ENCODE results near the gene HEPHL1. TPM values are rescaled to one million over a fixed set of nuclear protein-coding genes. Genes with fewer than 3 reads are reported as not detected.

Gene HEPHL1
- total and polyA plus RNA-seq, 5 donors from 2014 or later, result not detected

DNA sequence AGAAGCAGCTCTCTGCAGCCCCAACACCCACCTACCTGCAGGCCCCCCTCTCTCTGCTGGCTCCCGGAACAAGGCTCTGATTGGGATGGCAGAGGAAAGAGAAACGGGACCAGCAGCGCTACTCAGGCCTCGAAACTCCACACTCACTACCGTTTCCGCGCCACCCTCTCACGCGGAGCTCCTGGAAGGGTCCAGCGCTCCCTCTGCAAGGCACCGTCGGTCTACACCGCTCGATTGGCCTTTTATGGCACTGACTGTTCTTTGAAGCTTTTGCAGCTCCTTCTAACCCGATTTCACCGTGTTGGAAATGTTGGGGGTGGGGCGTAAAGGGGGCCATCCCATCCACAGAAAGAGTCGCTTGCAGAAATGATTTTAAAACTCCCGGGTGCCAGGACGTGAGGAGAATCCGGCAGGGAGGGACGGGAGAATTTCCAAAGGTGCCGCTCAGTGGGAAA is 107.2 kb downstream of the HEPHL1 start:
- H3K4me1 ChIP-seq (ENCODE audit: control insufficient read depth, insufficient read depth, low read length, poor library complexity, severe bottlenecking), result peaks cover 43% of the 10 kb centered on the region
- H3K36me3 ChIP-seq (ENCODE audit: control insufficient read depth, insufficient read depth, low read length), result no peaks in the 10 kb centered on the region
- peak; percentile 21 to 25 for ATAC-seq (ENCODE audit: low read depth in 2 of 2)
- no peaks in the 10 kb centered on the region for H3K9me3 ChIP-seq (ENCODE audit: control insufficient read depth in 2 of 2, low read length in 2 of 2)
- peaks cover 0 to 1% (median 0%) of the 10 kb centered on the region in 7 donors for H3K9me3 Mint-ChIP-seq
- H3K27me3 ChIP-seq (ENCODE audit: control insufficient read depth, insufficient read depth, low read length), result no peaks in the 10 kb centered on the region
- H3K4me1 Mint-ChIP-seq, result peaks cover 0 to 20% (median 14%) of the 10 kb centered on the region in 4 donors
- H3K36me3 Mint-ChIP-seq, result no peaks in the 10 kb centered on the region
- H3K27ac ChIP-seq (ENCODE audit: insufficient read depth, low read length, poor library complexity, severe bottlenecking), result peak overlapping the region; percentile 88
- peak overlapping the region; percentile 93 for H3K4me3 ChIP-seq (ENCODE audit: low read depth, low read length)
- DNase-seq, result no peak
- peak overlapping the region; percentile 53 to 93 (median 74) for H3K27ac Mint-ChIP-seq
- H3K27me3 Mint-ChIP-seq, result no peaks in the 10 kb centered on the region
- H3K4me3 Mint-ChIP-seq, result no peak overlapping the region

DNA sequence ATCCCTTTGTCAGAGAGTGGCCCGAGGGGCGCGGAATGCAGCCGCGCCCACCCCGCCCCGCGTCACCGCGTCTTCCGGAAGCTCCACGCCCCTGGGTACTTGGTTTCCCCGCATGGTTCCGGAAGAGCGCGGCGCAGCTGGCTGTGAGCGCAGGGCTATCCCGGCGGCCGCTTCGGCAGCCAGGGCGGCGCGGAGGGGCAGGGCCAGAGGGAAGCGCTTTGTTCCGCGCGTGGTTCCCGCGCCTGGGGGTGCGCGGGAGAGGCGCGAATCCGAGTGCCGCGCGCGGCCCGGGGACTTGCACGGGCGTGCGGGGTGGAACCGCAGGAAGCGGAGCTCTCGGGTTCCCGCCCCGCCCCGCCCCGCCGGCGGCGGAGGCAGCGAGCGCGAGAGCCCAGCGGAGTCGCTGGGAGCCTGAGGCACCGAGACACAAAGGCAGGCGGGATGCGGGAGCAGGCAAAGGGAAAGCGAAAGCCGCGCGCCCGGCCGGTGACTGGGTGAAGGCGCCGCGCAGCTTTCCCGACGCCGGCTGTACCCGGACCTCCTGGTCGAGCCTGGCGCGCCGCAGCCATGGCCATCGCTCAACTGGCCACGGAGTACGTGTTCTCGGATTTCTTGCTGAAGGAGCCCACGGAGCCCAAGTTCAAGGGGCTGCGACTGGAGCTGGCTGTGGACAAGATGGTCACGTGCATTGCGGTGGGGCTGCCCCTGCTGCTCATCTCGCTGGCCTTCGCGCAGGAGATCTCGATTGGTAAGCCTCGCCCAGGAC is 107.8 kb downstream of the HEPHL1 start, which contains the start of gene PANX1:
Gene PANX1, plus strand, starts transcription at position 96 of the 766 bp plus-strand sequence. Its CDS starts 472 bp downstream, at position 568.
- no peak within 1 kb of the TSS for H3K4me3 Mint-ChIP-seq
- H3K36me3 Mint-ChIP-seq, result no peaks in the 10 kb centered on the region
- Histone ChIP-seq H3K27me3 (ENCODE audit: control insufficient read depth, insufficient read depth, low read length) (no peaks in the 10 kb centered on the region), H3K4me3 (ENCODE audit: low read depth, low read length) (peak within 1 kb of the TSS; percentile 93), H3K9me3 (ENCODE audit: control insufficient read depth in 2 of 2, low read length in 2 of 2) (no peaks in the 10 kb centered on the region), H3K36me3 (ENCODE audit: control insufficient read depth, insufficient read depth, low read length) (no peaks in the 10 kb centered on the region), H3K27ac (ENCODE audit: insufficient read depth, low read length, poor library complexity, severe bottlenecking) (peak within 1 kb of the TSS; percentile 88), H3K4me1 (ENCODE audit: control insufficient read depth, insufficient read depth, low read length, poor library complexity, severe bottlenecking) (peaks cover 43% of the 10 kb centered on the region)
- H3K27ac Mint-ChIP-seq, result peak within 1 kb of the TSS; percentile 53 to 93 (median 74)
- no peaks in the 10 kb centered on the region for H3K27me3 Mint-ChIP-seq
- ATAC-seq (ENCODE audit: low read depth in 2 of 2), result peak; percentile 84 to 89
- H3K4me1 Mint-ChIP-seq, result peaks cover 0 to 26% (median 19%) of the 10 kb centered on the region in 4 donors
- peak; percentile 65 to 89 (median 71) for DNase-seq
- H3K9me3 Mint-ChIP-seq, result peaks cover 0 to 1% (median 0%) of the 10 kb centered on the region in 7 donors

DNA sequence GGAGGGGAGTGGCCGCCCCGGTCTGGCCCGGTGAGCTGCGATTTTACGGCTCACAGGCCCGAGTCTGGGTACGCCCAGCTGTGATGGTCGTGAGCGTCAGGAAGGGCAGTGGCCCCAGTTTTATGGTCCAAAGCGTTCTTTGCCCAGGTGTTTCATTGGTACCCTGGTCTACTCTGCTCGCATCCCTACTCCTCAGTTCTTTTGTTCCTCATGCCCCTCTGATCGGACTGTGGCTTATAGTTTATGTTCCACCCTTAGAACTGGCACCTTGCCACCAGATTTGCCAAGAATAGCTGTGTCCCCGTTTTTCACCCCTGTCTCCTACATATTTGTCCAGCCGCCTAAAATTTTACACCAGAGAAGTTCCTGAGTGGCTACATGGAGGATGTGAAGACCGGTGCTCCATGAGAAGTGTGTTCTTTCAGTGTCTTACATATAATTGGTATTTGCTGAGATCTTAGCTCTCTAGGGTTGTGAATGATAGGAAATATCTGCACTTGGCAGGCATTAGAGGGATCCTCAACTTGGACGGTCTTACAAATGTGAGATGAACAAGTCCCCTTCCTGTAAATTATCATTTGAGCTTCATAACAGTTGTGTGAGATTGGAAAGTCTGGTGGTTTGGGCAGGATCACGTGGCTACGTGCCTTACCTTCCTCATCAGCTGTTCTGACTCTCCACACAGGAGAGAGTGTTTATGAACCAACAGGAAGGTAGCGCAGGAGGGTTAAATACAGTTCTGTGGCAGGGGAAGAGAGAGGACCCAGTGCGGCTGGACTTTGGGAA is 108.6 kb downstream of the HEPHL1 start:
- peak overlapping the region; percentile 88 for H3K27ac ChIP-seq (ENCODE audit: insufficient read depth, low read length, poor library complexity, severe bottlenecking)
- H3K9me3 ChIP-seq (ENCODE audit: control insufficient read depth in 2 of 2, low read length in 2 of 2), result no peaks in the 10 kb centered on the region
- H3K36me3 ChIP-seq (ENCODE audit: control insufficient read depth, insufficient read depth, low read length), result no peaks in the 10 kb centered on the region
- peak overlapping the region; percentile 93 for H3K4me3 ChIP-seq (ENCODE audit: low read depth, low read length)
- peak in 1 of 2 donors; percentile 2 for ATAC-seq (ENCODE audit: low read depth in 2 of 2)
- peaks cover 43% of the 10 kb centered on the region for H3K4me1 ChIP-seq (ENCODE audit: control insufficient read depth, insufficient read depth, low read length, poor library complexity, severe bottlenecking)
- Mint-ChIP-seq H3K4me1 (peaks cover 0 to 33% (median 22%) of the 10 kb centered on the region in 4 donors), H3K27ac (no peak overlapping the region), H3K36me3 (no peaks in the 10 kb centered on the region), H3K4me3 (no peak overlapping the region), H3K27me3 (no peaks in the 10 kb centered on the region), H3K9me3 (no peaks in the 10 kb centered on the region)
- no peaks in the 10 kb centered on the region for H3K27me3 ChIP-seq (ENCODE audit: control insufficient read depth, insufficient read depth, low read length)
- DNase-seq, result peak in 2 of 3 donors; percentile 15 to 50

DNA sequence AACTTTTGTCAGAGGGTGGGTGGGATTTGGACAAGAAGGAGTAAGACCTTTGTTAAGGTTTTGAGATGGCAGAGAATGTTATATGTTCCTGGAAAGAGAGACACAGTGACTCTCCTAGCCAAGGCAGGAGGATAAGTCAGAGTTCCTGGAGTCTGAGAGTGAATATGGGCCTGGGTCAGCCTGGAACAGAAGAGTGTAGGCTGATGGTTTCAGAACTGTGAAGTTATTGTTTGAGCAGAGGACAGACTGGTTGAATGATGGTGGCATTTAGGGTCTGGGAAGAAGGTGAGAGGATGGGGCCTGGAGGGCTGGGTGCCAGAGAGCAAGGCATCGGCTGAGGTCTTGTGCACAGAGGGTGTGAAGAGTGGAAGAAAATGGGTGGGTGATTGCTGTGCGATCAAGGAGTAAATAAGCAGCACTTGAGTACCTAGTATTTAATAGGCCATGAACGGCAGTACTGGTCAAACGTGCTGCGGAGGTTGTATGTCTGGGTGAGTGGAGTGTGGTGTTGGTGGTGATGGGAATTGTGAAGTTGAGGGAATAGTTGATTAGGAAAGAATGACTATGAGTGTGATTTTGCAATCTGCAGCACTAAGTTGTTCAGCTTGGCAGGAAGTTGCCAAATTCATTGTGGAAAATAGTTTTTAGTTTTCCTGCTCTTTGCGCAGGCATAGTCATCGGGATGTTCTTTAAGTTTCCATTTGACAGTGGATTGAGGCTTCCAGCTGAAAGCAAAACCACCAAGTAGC is 109.3 kb downstream of the HEPHL1 start:
- peaks cover 3 to 40% (median 29%) of the 10 kb centered on the region in 4 donors for H3K4me1 Mint-ChIP-seq
- H3K36me3 Mint-ChIP-seq, result no peaks in the 10 kb centered on the region
- H3K9me3 Mint-ChIP-seq, result no peaks in the 10 kb centered on the region
- no peak overlapping the region for H3K27ac Mint-ChIP-seq
- no peaks in the 10 kb centered on the region for H3K9me3 ChIP-seq (ENCODE audit: control insufficient read depth in 2 of 2, low read length in 2 of 2)
- no peaks in the 10 kb centered on the region for H3K27me3 Mint-ChIP-seq
- ATAC-seq (ENCODE audit: low read depth in 2 of 2) (no peak), DNase-seq (no peak)
- H3K4me3 ChIP-seq (ENCODE audit: low read depth, low read length), result peak overlapping the region; percentile 93
- no peak overlapping the region for H3K4me3 Mint-ChIP-seq
- no peak overlapping the region for H3K27ac ChIP-seq (ENCODE audit: insufficient read depth, low read length, poor library complexity, severe bottlenecking)
- H3K27me3 ChIP-seq (ENCODE audit: control insufficient read depth, insufficient read depth, low read length), result no peaks in the 10 kb centered on the region
- peaks cover 43% of the 10 kb centered on the region for H3K4me1 ChIP-seq (ENCODE audit: control insufficient read depth, insufficient read depth, low read length, poor library complexity, severe bottlenecking)
- H3K36me3 ChIP-seq (ENCODE audit: control insufficient read depth, insufficient read depth, low read length), result no peaks in the 10 kb centered on the region

DNA sequence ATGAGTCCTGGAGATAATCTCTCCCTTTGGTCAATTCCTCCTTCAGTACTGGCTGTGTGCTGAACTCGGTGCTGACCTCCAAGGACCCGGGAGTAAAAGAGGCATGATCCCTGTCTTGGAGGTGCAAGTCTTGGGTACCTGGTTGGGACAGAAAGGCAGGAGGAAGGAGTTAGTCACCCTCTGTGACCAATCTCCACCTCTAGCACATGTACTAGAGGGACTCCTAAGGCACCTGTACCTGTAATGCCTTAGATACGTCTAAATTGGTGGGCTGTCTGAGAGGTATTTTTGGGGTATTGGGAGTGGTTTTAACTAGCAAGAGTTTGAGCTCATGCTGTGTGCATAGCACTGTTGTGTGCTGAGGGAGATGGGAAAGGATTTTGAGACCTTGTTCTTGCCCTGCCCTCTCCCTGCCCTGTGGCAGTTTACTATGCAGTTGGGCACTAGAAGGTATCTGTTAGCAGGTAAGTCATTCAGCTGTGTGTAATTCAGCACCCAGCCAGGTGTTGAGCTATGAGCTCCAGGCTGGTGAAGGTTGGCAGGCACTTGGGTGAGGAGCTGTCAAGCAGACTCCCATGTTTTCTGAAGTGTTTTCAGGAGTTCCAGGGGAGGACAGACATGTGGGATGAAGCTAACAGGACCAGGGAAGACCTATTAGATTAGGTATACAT is 110.0 kb downstream of the HEPHL1 start:
- Histone ChIP-seq H3K9me3 (ENCODE audit: control insufficient read depth in 2 of 2, low read length in 2 of 2) (no peaks in the 10 kb centered on the region), H3K27me3 (ENCODE audit: control insufficient read depth, insufficient read depth, low read length) (no peaks in the 10 kb centered on the region), H3K27ac (ENCODE audit: insufficient read depth, low read length, poor library complexity, severe bottlenecking) (no peak overlapping the region), H3K36me3 (ENCODE audit: control insufficient read depth, insufficient read depth, low read length) (no peaks in the 10 kb centered on the region), H3K4me1 (ENCODE audit: control insufficient read depth, insufficient read depth, low read length, poor library complexity, severe bottlenecking) (peaks cover 45% of the 10 kb centered on the region), H3K4me3 (ENCODE audit: low read depth, low read length) (peak overlapping the region; percentile 93)
- no peaks in the 10 kb centered on the region for H3K36me3 Mint-ChIP-seq
- no peak for ATAC-seq (ENCODE audit: low read depth in 2 of 2)
- H3K27me3 Mint-ChIP-seq, result no peaks in the 10 kb centered on the region
- H3K9me3 Mint-ChIP-seq, result no peaks in the 10 kb centered on the region
- no peak for DNase-seq
- peaks cover 10 to 47% (median 36%) of the 10 kb centered on the region in 4 donors for H3K4me1 Mint-ChIP-seq
- H3K27ac Mint-ChIP-seq, result no peak overlapping the region
- no peak overlapping the region for H3K4me3 Mint-ChIP-seq

DNA sequence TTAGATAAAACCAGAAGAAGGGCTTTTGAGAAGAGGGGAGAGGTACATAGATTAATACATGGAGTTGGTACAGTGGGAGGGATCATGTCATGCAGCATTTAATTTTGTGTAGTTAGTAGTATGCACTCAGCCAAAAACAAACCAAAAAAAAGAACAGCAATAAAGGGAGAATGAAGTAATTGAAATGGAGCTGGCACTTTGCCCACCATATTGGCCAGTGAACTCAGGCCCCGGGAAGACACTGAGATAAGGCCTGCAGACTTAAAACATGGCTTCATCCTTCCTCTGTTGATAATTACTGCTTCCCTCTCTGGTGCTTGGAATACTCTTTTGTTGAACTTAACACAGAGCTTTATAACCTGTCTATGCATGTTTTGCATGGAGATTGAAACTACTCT is 110.6 kb downstream of the HEPHL1 start:
- H3K4me1 Mint-ChIP-seq, result peaks cover 10 to 50% (median 40%) of the 10 kb centered on the region in 4 donors
- Histone ChIP-seq H3K4me1 (ENCODE audit: control insufficient read depth, insufficient read depth, low read length, poor library complexity, severe bottlenecking) (peaks cover 45% of the 10 kb centered on the region), H3K36me3 (ENCODE audit: control insufficient read depth, insufficient read depth, low read length) (no peaks in the 10 kb centered on the region)

DNA sequence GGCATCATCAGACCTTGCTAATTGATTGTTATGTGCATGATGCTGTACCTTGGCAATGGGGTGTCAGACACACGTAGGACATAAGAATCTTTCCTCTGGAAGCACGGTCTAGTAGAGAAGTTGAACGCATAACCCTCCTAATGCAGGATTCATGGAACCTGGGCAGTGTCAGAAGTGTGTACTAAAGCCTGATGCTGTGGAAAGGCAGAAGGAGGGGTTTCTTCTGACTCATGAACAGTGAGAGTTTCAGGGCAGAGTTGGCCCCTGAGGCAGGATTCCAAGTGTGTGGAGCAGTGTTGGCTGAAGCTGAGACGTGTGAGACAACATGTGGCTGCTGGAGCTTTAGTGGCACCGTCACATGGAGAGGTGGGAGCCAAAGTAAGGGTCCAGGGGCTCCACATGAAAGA is 111.0 kb downstream of the HEPHL1 start:
- Mint-ChIP-seq H3K4me3 (no peak overlapping the region), H3K27me3 (no peaks in the 10 kb centered on the region), H3K9me3 (peaks cover 0 to 1% (median 0%) of the 10 kb centered on the region in 7 donors), H3K36me3 (peaks cover 3% of the 10 kb centered on the region), H3K27ac (no peak overlapping the region), H3K4me1 (peaks cover 10 to 52% (median 41%) of the 10 kb centered on the region in 4 donors)
- Histone ChIP-seq H3K4me3 (ENCODE audit: low read depth, low read length) (no peak overlapping the region), H3K36me3 (ENCODE audit: control insufficient read depth, insufficient read depth, low read length) (no peaks in the 10 kb centered on the region), H3K27me3 (ENCODE audit: control insufficient read depth, insufficient read depth, low read length) (no peaks in the 10 kb centered on the region), H3K9me3 (ENCODE audit: control insufficient read depth in 2 of 2, low read length in 2 of 2) (no peaks in the 10 kb centered on the region), H3K4me1 (ENCODE audit: control insufficient read depth, insufficient read depth, low read length, poor library complexity, severe bottlenecking) (peaks cover 45% of the 10 kb centered on the region), H3K27ac (ENCODE audit: insufficient read depth, low read length, poor library complexity, severe bottlenecking) (no peak overlapping the region)
- no peak for ATAC-seq (ENCODE audit: low read depth in 2 of 2)
- no peak for DNase-seq

More for the DNA sequence above, 110.6 kb downstream of the HEPHL1 start:
- Mint-ChIP-seq H3K27ac (no peak overlapping the region), H3K27me3 (no peaks in the 10 kb centered on the region), H3K4me3 (no peak overlapping the region), H3K9me3 (peaks cover 0 to under 1% (median 0%) of the 10 kb centered on the region in 7 donors), H3K36me3 (peaks cover 1% of the 10 kb centered on the region)
- Histone ChIP-seq H3K27ac (ENCODE audit: insufficient read depth, low read length, poor library complexity, severe bottlenecking) (no peak overlapping the region), H3K4me3 (ENCODE audit: low read depth, low read length) (peak overlapping the region; percentile 13), H3K27me3 (ENCODE audit: control insufficient read depth, insufficient read depth, low read length) (no peaks in the 10 kb centered on the region), H3K9me3 (ENCODE audit: control insufficient read depth in 2 of 2, low read length in 2 of 2) (no peaks in the 10 kb centered on the region)
- DNase-seq, result no peak
- ATAC-seq (ENCODE audit: low read depth in 2 of 2), result no peak
